ENCODE measurements around the gene IMP4. TPM values are rescaled to one million over a fixed set of nuclear protein-coding genes. Genes with fewer than 3 reads are reported as not detected.

The IMP4 gene
- polyA plus RNA-seq, 1 donor from 2014 or later, result 78.0 TPM

GRCh38 chr2:130359466-130359865 lies 16.8 kb downstream of the IMP4 start:
- H4K20me1 ChIP-seq (ENCODE audit: insufficient read depth), result no peaks in the 10 kb centered on the region
- TF ChIP-seq MXI1 (conservative IDR thresholded peaks at IDR 0.05; ENCODE audit: poor library complexity, severe bottlenecking) (no peak), SMC3 (conservative IDR thresholded peaks at IDR 0.05; ENCODE audit: poor library complexity) (no peak), RAD21 (conservative IDR thresholded peaks at IDR 0.05) (no peak), EZH2 (IDR thresholded peaks at IDR 0.05; ENCODE audit: borderline replicate concordance, insufficient read depth, low read length, poor library complexity, severe bottlenecking) (no peak), POLR2AphosphoS5 (IDR thresholded peaks at IDR 0.05) (no peak), CTCF (IDR thresholded peaks at IDR 0.05; ENCODE audit: poor library complexity, severe bottlenecking) (no peak), REST (IDR thresholded peaks at IDR 0.05; ENCODE audit: borderline replicate concordance) (no peak), EP300 (conservative IDR thresholded peaks at IDR 0.05; ENCODE audit: poor library complexity, severe bottlenecking) (no peak), TAF1 (IDR thresholded peaks at IDR 0.05; ENCODE audit: low read depth) (no peak)
- H3K4me2 ChIP-seq (ENCODE audit: low read length), result no peak overlapping the region
- H3F3A ChIP-seq (ENCODE audit: insufficient read depth, low read length, poor library complexity, severe bottlenecking), result no peaks in the 10 kb centered on the region
- no peak overlapping the region for H3K27ac ChIP-seq (ENCODE audit: low read length)
- H3K36me3 ChIP-seq (ENCODE audit: insufficient read depth, low read length), result no peaks in the 10 kb centered on the region
- H3K9me3 ChIP-seq (ENCODE audit: low read length), result no peaks in the 10 kb centered on the region
- no peak overlapping the region for H3K4me3 ChIP-seq (ENCODE audit: low read length)
- no peaks in the 10 kb centered on the region for H3K9me2 ChIP-seq (ENCODE audit: insufficient read depth, low read length)
- no peak overlapping the region for H3K9ac ChIP-seq (ENCODE audit: low read length)
- no peaks in the 10 kb centered on the region for H3K27me3 ChIP-seq (ENCODE audit: insufficient read depth, low read depth, low read length)
- no peak overlapping the region for H2AFZ ChIP-seq (ENCODE audit: low read depth, low read length)
- H3K79me2 ChIP-seq (replicated peaks; ENCODE audit: insufficient read depth, low read length), result no peaks in the 10 kb centered on the region

- Histone ChIP-seq H3K9ac (ENCODE audit: low read length) (no peak overlapping the region), H3K9me3 (ENCODE audit: low read length) (no peaks in the 10 kb centered on the region), H3K27me3 (ENCODE audit: insufficient read depth, low read depth, low read length) (no peaks in the 10 kb centered on the region), H3K79me2 (replicated peaks; ENCODE audit: insufficient read depth, low read length) (no peaks in the 10 kb centered on the region), H3K36me3 (ENCODE audit: insufficient read depth, low read length) (no peaks in the 10 kb centered on the region), H3K9me2 (ENCODE audit: insufficient read depth, low read length) (no peaks in the 10 kb centered on the region), H3K4me3 (ENCODE audit: low read length) (no peak overlapping the region), H4K20me1 (ENCODE audit: insufficient read depth) (no peaks in the 10 kb centered on the region), H2AFZ (ENCODE audit: low read depth, low read length) (no peak overlapping the region), H3K4me2 (ENCODE audit: low read length) (no peak overlapping the region), H3F3A (ENCODE audit: insufficient read depth, low read length, poor library complexity, severe bottlenecking) (no peaks in the 10 kb centered on the region), H3K27ac (ENCODE audit: low read length) (no peak overlapping the region)
- TF ChIP-seq TAF1 (IDR thresholded peaks at IDR 0.05; ENCODE audit: low read depth) (no peak), MXI1 (conservative IDR thresholded peaks at IDR 0.05; ENCODE audit: poor library complexity, severe bottlenecking) (no peak), EP300 (conservative IDR thresholded peaks at IDR 0.05; ENCODE audit: poor library complexity, severe bottlenecking) (no peak), POLR2AphosphoS5 (IDR thresholded peaks at IDR 0.05) (no peak), CTCF (IDR thresholded peaks at IDR 0.05; ENCODE audit: poor library complexity, severe bottlenecking) (no peak), SMC3 (conservative IDR thresholded peaks at IDR 0.05; ENCODE audit: poor library complexity) (no peak), RAD21 (conservative IDR thresholded peaks at IDR 0.05) (no peak)
Observed at GRCh38 chr2:130363479-130363878, 20.8 kb downstream of the IMP4 start.

All from neural cell (in vitro differentiated cells).